Subcutaneous adipose tissue (tissue), 4 donors: ENCODE results near the gene SHB. TPM values are rescaled to one million over a fixed set of nuclear protein-coding genes. Genes with fewer than 3 reads are reported as not detected.

Experiments
- CTCF ChIP-seq: fragments of 450-650 bp; IDR thresholded peaks from one replicate; pipeline ENCODE4 v1.5.1; 2016; ENCODE audit warnings: low read depth, mild to moderate bottlenecking, control low read depth, antibody characterized with exemption, moderate library complexity
- total RNA-seq, 4 donors: library from RNA; depleted of rRNA; stranded (reverse); fragments of >200 nt; gene quantifications; one replicate each; pipeline ENCODE4 v1.1.0, GENCODE V29; 2016

The SHB gene
- total RNA-seq, 4 donors from 2014 or later, result 2.6 to 5.7 (median 4.7) TPM

GRCh38 chr9:37926737-37927118 is 142.3 kb downstream of the SHB start:
- no peak for TF ChIP-seq CTCF

GRCh38 chr9:37925786-37926736 is 143.0 kb downstream of the SHB start:
- TF ChIP-seq CTCF, result no peak

- TF ChIP-seq CTCF, result no peak
Observed at GRCh38 chr9:37925006-37925405, 144.0 kb downstream of the SHB start.

GRCh38 chr9:37924538-37924937 is 144.5 kb downstream of the SHB start:
- TF ChIP-seq CTCF, result no peak

GRCh38 chr9:37923796-37924427 is 145.1 kb downstream of the SHB start:
- TF ChIP-seq CTCF, result no peak

GRCh38 chr9:37923118-37923795 is 145.8 kb downstream of the SHB start:
- no peak for TF ChIP-seq CTCF
